Activated T-cell treated with anti-CD3 and anti-CD28 coated beads for 1 hour (primary cell): Measurements from ENCODE around the gene SERINC5.
"Not testable (repeated sequence)": the region's sequence is repeated elsewhere in the genome, so short reads cannot be mapped to it uniquely, and the experiment has no call there.

Experiments used
- DNase-seq: peaks from one replicate; pipeline ENCODE4 v3.0.0-alpha.2; 2020; ENCODE audit warnings: low read depth

The SERINC5 gene

GRCh38 chr5:80195837-80196400, 59.9 kb downstream of the SERINC5 start:
- no peak for DNase-seq

- no peak for DNase-seq
These were observed 61.4 kb downstream of the SERINC5 start for GRCh38 chr5:80194468-80194867.

GRCh38 chr5:80193401-80193800, 62.4 kb downstream of the SERINC5 start:
- no peak for DNase-seq

GRCh38 chr5:80192507-80193241, 63.2 kb downstream of the SERINC5 start:
- DNase-seq, result no peak

GRCh38 chr5:80191991-80192398, 63.9 kb downstream of the SERINC5 start:
- DNase-seq, result no peak

GRCh38 chr5:80191397-80191796, 64.5 kb downstream of the SERINC5 start:
- no peak for DNase-seq

- DNase-seq, result no peak
These were observed 64.9 kb downstream of the SERINC5 start for GRCh38 chr5:80190960-80191359.

GRCh38 chr5:80189701-80190100, 66.1 kb downstream of the SERINC5 start:
- DNase-seq, result no peak

- no peak for DNase-seq
These were observed 66.6 kb downstream of the SERINC5 start for GRCh38 chr5:80189201-80189600.

- no peak for DNase-seq
These were observed 68.3 kb downstream of the SERINC5 start for GRCh38 chr5:80187421-80188090.

GRCh38 chr5:80185535-80185934, 70.3 kb downstream of the SERINC5 start:
- not testable (repeated sequence) for DNase-seq

- no peak for DNase-seq
These were observed 70.8 kb downstream of the SERINC5 start for GRCh38 chr5:80185095-80185494.

- DNase-seq, result no peak
These were observed 71.4 kb downstream of the SERINC5 start for GRCh38 chr5:80184235-80185023.

- not testable (repeated sequence) for DNase-seq
These were observed 72.1 kb downstream of the SERINC5 start for GRCh38 chr5:80183728-80184234.

- DNase-seq, result no peak
These were observed 72.9 kb downstream of the SERINC5 start for GRCh38 chr5:80182809-80183580.

GRCh38 chr5:80181618-80182211, 74.1 kb downstream of the SERINC5 start:
- no peak for DNase-seq

- DNase-seq, result no peak
These were observed 78.6 kb downstream of the SERINC5 start for GRCh38 chr5:80177236-80177635.

- DNase-seq, result no peak
These were observed 80.5 kb downstream of the SERINC5 start for GRCh38 chr5:80175337-80175736.

- DNase-seq, result no peak
These were observed 81.1 kb downstream of the SERINC5 start for GRCh38 chr5:80174790-80175189.

- no peak for DNase-seq
These were observed 83.7 kb downstream of the SERINC5 start for GRCh38 chr5:80172067-80172695.

- no peak for DNase-seq
These were observed 85.7 kb downstream of the SERINC5 start for GRCh38 chr5:80170117-80170535.
